HG03039 (cell line): ENCODE data around the gene PARD3.

Experiments used
- ATAC-seq: cut with Tn5 transposase; IDR thresholded peaks from one replicate; pipeline ENCODE4 v1.9.1; 2021; ENCODE audit warnings: mild to moderate bottlenecking, moderate library complexity; ENCODE audit not compliant: unreplicated experiment

The PARD3 gene

DNA sequence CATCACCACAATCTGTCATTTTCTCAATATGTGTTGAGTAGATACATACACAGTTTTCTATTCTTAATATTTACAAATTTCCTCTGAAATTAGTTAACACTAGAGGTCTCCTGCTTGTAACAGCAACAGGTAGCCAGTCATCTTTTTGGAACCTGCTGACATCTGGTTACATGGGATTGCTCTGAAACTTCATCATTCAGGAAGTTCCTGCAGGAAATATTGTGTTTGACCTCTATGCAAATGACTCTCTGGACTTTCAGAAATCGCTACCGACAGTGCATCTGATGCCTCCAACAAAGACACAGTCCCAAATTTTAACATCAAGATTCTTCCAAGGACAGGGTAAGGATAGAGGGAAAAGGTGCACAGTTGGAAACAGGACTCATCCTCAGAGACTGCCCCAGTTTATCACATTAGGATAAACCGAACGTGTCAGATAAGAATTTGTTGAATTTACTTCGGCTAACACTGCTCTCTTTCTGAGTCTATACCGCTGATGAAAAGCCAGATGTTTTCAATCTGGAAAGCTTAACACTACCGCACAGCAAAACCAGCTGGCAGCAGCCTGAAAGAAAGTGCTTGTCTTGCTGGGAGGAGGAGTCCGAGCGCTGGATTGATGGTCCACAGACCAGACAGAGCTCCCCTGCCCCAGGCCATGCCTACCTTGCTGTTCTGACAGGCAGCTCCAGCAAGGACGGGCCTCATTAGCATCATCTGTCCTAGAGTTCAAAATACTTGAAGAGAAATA, 633.4 kb downstream of the PARD3 start:
- ATAC-seq: no peak

DNA sequence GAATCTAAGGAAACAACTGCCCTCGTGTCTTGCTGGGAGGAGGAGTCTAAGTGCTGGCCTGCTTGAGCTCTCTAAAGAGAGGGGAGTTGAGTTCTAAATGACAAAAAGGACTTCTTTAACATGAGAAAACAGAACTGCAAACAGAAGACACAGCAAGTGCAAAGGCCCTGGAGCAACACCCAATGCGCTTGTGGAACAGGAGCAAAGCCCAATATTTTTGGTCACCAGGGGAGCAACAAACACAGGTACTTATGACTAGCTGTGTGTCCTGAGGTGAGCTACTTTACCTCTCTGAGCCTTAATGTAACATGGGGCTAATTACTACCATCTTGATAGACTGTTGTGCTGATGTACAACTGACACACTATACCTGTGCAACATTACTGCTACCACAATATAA, 634.3 kb downstream of the PARD3 start:
- no peak for ATAC-seq

DNA sequence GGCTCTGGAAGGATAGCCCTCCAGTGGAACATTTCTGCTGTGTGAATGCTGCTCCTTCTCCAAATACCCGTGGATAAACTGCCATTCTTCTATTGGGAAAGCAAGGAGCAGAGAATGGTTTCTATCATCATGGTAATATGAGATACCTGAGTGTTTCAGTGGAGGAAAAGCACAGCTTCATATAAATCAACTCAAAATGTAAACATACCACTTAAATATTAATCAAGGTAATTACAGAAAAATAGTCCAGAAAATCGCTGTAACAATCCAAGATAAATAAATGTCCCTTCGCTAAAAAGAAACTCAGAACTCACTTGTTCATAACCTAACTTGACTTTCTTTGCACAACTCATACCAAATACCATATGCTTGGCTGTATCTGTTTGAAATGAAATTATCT, 635.8 kb downstream of the PARD3 start:
- ATAC-seq: no peak

DNA sequence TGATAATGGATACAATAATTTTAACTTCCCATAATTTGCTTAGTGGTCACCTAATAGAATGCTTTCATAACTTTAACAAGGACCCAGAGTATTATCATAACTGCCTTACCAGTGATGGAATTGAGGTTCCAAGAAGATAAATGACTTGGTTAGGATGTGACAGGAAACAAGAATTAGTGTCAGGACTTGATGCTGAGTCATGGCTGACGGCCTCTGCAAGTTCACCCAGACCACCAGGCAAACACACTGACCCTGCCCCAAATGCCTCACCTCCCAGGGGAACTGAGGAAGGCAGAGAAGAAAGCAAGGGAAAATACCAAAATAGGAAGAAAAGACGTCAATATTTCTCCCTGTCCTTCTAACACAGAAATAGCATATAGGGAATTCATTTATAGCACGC, 636.3 kb downstream of the PARD3 start:
- no peak for ATAC-seq

DNA sequence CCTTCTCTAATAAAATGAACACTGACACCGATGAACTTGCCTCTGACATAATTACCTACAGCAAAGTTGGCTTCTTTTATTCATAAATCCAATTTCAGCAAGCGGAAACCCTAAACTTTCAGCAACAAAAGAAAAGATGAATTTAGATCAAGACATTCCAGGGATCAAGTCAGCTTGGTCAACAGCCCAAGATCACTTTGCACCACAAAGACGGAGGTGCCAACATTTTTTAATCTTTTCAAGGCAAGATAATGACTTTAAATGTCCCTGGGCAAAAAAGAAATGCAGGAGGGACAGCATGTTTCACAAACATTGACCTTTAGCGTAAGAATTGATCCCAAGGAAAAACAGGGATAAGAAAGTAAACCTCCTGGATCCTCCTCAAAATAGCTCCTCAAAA, 636.9 kb downstream of the PARD3 start:
- no peak for ATAC-seq

DNA sequence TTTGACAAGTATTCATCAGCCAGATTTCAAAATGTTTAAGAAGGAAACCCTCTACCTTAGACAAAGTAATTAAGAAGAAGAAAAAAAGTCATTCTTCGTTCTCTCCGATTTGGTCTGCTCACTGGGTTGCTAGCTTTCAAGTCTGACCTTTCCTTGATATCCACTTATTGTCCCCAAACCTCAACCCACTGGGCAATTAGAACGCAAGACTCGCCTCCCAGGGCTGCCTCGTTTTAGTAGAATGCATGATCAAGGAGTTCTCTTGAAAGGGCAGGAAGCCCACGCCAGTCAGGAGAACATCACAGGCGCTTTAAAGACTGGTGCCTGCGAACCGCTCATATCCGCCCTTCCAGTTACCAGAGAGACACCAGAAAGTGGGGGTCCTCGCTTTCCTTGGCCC, 637.7 kb downstream of the PARD3 start:
- ATAC-seq: no peak

DNA sequence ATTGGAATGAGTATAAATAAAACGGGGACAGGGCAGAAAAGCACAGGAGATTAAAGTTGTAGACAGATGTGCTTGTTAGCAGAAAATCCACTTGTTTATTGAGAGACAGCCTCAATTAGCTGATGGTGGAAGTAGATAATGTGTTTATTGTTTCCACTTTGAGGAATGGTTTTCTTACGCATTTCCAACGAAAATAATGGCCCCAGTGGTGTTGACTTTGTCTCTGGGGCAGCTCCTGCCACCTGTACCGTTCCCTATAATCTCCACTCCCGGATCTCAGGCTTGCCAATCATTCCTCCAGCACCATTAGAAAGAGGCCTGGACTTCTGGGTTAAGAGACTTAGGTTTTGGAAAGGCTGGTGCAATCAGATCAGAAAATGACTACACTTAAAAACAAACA, 638.7 kb downstream of the PARD3 start:
- ATAC-seq: no peak

DNA sequence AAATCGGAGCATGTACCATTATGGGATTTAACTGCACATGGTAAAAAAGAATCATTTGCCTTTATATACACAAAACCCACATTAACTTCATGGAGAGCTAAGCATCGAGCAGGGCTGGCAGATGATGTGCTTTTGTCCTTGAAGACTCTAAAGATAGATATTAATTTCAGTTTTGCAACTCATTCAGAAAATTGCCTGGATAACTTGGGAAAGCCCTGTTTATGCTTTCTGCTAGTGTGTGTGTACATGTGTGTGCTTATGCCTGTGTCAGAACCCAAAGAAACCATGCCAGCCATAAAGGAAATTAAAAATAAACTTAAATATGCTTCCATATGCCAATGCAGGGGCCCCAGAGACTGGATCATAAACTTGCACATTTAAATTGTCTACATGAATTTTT, 640.0 kb downstream of the PARD3 start:
- ATAC-seq: no peak

DNA sequence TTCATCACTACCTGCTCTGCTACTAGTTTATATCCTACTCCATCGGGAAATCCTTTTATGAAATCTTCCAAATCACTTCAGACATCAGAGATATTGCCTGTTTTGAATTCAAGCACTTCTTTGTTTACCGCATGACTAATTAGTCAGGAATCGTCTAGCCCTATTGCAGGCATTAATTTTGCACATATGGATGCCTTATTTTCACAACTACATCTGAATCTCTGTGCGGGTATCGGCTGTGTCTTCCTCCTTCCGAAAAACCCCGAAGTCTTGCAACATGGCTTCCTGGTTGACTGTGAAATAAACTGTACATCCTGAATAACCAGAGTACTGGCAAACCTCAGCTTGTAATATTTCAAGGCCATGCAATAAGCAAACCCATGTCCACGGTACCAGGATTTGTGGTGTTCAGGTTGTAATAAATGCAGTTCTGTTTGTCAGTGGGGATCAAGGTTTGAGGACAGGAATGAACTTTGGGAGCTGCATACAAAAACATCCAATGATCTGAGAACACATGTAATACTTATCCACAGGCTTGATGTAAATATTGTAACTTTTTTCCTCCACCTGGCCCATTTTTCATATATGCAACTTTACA, 642.1 kb downstream of the PARD3 start:
- ATAC-seq: no peak

DNA sequence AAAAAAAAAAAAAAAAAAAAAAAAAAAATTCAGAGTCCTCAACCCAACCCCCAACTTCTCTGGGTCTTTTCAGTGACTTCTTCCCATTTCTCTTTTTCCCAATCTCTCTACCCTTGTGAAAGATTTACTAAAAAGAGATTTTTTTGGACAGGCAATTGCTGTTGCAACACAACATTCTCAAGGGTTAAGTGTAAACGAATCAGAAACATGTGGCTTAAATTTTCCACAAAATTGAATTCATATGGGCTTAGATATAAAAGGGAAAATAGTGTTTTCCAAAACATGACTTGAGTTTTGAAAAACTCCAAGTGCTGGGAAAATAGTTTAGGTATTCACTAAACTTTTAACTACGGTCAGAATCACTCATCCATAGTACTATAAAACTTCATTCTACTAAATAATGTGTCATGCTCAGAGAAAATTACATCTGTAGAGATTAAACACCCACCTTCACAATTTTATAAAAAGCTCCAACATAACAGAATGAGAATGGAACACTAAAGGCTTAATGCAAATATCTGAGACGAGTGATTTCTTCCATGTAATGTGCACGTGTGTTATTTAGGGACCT, 643.1 kb downstream of the PARD3 start:
- ATAC-seq: no peak

DNA sequence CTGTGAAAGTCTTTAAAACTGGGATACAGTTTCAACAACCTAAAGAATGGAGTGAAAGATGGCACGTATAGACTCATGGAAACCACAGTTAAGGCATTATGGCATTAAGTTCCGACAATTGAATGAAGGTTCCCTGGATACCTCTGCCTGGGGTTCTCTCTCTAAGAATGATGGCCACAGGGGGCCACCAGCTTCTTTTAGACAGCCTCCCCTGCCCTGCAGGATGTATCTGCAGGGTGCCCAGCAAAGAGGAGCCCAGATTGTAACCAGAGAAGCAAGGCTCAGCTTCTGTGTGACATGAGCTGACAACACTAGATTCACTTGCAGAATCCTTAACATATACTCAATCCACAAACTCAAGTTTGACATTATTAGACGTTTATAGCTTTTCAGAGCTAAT, 645.4 kb downstream of the PARD3 start:
- no peak for ATAC-seq

DNA sequence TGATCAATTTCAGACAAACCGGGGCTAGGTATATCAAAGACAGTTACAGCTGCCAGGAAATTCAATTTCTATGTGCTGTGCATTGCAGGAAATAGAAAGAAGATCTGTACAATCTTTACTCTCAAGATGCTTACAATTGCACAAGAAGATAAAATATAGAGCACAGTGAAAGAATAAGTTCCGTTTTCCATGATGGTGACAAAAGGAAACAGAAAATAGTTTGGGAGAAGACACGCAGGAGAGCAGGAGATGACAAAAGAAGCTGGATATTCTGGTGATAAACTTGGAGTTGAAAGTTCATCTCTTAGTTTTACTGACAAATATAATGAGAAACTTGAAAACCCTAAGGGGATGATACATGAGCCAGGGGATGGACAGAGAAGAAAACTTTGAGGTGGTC, 646.0 kb downstream of the PARD3 start:
- ATAC-seq: no peak

DNA sequence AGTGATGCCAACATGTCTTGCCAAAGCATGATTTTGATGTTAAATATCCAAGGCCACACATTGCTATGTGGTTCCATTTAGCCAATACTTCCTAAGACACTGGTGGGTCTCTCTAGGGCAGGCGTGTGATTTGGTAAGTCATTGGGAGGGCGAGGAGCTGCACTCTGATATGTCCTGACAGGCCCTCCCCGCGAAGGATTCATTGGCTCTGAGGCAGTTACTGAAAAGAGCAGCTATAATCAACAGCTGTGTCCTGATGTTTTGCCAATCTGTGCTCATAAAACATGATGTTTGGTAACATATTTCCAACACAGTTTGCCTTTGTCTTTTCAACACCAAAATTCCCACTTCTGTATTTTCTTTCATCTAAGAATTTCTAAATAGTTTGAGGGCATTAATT, 646.7 kb downstream of the PARD3 start:
- ATAC-seq: no peak

DNA sequence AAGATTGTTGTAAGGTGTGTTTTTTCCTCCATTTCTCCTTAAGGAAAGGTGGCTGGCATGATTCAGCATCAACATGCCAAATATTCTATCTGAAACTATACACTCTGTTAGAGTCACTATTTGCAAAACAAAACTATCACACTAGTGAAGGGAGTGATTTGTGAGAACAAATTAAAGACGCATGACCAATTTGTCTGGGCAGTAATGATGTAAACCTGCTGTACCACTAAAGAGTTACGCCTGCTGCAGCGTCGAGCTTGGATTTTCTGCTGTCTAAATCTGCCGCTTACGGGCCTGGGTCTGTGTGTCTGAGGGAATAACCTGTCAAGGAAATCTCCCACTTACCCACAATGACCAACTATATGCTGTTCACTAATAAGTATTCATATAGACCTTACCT, 648.3 kb downstream of the PARD3 start:
- ATAC-seq: no peak

DNA sequence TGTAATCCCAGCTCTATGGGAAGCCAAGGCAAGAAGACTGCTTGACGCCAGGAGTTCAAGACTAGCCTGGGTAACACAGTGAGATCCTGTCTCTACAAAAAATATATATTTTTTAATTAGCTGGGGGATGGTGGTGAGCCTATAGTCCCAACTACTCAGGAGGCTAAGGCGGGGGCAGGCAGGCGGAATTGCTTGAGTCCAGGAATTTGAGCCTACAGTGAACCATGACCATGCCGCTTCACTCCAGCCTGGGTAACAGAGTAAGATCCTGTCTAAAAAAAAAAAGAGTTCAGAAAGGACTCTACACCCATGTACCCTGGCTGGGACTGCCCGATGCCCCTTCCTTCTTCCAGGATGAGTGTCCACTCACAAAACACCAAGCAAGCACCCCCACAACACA, 648.7 kb downstream of the PARD3 start:
- no peak for ATAC-seq

DNA sequence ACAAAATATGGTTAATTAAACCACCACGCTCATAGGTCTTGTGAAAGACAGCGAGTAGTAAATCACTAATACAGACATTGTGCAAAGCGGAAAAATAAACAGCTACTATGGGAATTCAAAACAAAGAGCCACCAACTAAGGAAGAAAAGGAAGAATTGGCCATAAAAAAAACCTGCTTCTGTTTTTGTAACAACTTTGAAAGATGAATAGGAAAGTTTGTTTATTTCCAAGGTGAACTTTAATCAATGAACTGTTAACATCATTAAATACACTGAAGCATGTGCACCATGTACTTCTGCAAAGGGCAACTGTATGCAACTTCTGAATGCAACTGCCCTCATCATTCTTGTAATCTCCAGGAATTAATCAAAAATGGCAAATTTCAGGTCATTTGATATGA, 651.1 kb downstream of the PARD3 start:
- no peak for ATAC-seq

DNA sequence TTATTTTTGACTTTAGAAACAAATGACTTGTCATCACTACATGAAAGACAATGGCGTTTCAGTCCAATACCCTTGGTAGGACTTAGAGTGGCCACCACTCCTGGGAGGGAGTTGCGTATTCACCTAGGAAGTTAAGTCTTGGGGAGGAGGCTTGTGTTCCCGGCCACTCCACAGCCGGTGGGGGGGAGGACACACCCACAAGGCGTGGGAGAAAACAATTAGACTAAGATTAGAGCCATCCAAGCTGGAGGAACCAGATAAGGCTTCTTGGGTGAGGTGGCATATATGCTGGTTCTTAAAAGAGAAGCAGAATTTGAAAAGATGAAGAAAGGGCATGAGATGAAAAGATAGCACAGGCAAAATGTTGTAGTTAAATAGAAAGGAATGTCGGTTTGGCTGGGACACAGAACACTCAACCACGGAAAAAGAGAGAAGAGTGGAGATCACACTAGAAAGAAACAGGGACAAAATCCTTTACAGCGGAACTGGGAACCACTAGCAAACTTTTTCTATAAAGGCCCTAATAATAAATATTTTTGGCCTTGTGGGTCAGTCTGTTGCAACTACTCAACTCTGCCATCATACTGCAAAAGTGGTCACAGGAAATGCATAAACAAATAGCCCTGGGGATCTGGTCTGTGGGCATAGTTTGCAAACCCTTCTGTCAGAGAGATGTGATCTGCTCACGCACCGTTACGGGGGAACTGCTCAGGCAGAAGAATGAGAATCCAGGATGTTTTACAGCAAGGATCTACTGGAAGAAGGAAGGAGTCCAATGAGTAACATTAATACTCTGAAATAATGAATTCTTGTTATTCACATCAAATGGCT, 651.8 kb downstream of the PARD3 start:
- ATAC-seq: no peak

DNA sequence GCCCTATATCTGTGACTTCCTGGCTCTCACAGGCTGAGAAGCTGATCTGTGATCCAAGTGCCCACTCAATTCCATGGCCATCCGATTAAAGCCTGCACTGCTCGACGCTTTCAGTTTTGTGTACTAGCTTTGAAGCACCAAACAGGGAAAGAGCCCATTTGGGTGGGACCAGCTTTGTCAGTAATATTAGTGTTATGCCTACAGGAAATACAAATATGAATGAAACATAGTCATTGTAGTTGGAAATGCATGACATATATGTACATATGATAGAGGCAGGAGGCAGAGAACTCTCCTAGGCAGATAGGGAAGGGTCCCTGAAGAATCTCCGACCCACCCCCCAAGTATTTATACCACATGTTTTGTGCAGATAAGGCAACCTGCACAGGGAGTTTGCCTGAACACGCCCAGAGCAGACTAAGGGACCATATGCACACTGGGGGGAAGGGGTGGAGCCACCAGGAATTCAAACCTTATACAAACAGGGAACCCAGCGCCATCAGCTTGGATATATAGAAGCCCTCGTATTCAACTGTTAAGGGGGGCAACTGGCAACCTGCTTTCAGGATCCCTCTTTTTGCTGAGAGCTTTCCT, 653.2 kb downstream of the PARD3 start:
- ATAC-seq: no peak

DNA sequence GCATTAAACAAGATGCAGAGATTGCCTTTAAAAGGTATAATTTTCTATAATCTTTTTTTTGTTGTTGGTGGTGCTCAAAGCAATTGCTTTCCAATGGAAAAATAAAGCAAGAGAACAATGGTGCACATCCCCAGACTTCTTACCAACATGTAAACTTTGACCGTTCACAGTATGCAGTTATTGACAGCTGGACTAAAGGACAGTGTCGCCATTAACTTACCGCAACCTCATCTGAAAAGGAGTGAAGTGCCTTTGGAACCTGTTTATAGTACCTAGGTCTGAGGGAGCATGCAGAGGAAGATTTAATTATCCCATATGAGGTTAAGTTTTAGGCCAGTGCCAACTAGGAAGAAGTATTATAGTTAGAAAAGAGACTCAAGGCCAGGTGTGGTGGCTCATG, 654.5 kb downstream of the PARD3 start:
- ATAC-seq: no peak

DNA sequence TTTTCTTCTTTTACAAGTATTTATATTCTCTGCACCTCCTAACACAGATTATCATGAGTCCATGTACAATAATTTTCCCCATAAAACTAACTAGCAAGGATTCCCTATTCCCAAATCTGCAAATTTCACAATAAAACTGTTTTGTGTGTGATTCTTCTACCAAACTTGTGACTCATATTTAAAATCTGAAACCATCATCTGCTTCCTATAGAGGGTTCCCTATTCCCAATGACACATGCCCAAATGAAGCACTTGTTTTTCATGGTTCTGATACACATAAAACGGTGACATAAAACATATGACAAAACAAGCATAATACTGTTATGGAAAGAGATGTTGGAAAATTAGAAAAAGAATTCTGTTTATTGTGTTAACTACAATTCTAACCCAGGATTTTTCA, 657.6 kb downstream of the PARD3 start:
- ATAC-seq: no peak

DNA sequence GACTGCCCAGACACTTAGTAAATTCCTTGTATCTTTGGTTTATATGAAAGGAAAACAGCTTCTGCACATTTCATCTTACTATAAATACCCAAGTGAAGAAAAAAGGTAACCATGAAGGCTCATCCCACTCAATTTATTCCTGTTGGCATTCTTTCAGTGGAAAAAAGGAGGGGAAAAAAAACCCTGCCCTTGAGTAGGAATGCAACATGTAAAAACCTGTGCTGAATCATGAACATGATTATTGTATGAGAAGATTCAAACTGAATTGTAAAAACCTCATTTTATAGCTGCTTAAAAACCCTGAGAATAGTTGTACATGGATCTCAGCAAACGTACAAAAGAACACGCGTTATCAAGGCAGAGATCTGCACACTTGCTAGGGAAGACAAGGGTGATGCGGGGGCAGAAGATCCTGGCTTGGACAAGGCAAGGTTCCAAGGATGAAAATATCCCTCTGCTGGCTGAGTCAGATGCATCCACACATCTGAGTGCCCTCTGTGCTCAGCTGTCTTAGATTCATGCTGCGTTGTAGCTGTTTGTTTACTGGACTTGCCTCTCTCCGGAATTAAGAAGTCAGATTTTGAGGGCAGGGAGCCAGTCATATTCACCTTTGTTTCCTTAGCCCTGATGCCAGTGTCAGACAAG, 658.2 kb downstream of the PARD3 start:
- ATAC-seq: no peak
